GM21367 (cell line): ENCODE data around the gene STK33.

Source experiments
- ATAC-seq: cut with Tn5 transposase; IDR thresholded peaks from one replicate; pipeline ENCODE4 v1.9.1; 2021; ENCODE audit not compliant: unreplicated experiment

STK33 gene

GRCh38 chr11:8357891-8358566 is 236.0 kb downstream of the STK33 start:
- no peak for ATAC-seq

GRCh38 chr11:8357505-8357888 is 236.5 kb downstream of the STK33 start:
- no peak for ATAC-seq

- ATAC-seq, result no peak
Measured at GRCh38 chr11:8356721-8357504, 237.1 kb downstream of the STK33 start.

GRCh38 chr11:8356216-8356615 is 237.8 kb downstream of the STK33 start:
- ATAC-seq, result no peak

- no peak for ATAC-seq
Measured at GRCh38 chr11:8355416-8355742, 238.6 kb downstream of the STK33 start.

- no peak for ATAC-seq
Measured at GRCh38 chr11:8354622-8355415, 239.2 kb downstream of the STK33 start.

GRCh38 chr11:8352876-8353505 is 241.0 kb downstream of the STK33 start:
- no peak for ATAC-seq

GRCh38 chr11:8352103-8352875 is 241.7 kb downstream of the STK33 start:
- ATAC-seq, result no peak

- no peak for ATAC-seq
Measured at GRCh38 chr11:8351223-8351622, 242.8 kb downstream of the STK33 start.

- no peak for ATAC-seq
Measured at GRCh38 chr11:8347978-8348377, 246.1 kb downstream of the STK33 start.

- no peak for ATAC-seq
Measured at GRCh38 chr11:8346157-8346755, 247.8 kb downstream of the STK33 start.

- no peak for ATAC-seq
Measured at GRCh38 chr11:8345179-8345578, 248.8 kb downstream of the STK33 start.

GRCh38 chr11:8344346-8344745 is 249.7 kb downstream of the STK33 start:
- no peak for ATAC-seq

GRCh38 chr11:8342821-8343681 is 251.0 kb downstream of the STK33 start:
- ATAC-seq, result no peak

GRCh38 chr11:8341996-8342395 is 252.0 kb downstream of the STK33 start:
- ATAC-seq, result no peak
